PC-9 (cell line): ENCODE data around the gene GAP43.

ENCODE experiments used
- CTCF ChIP-seq: fragments of 200-600 bp; sonication (generic); conservative IDR thresholded peaks from 2 replicates; pipeline ENCODE4 v1.6.1; 2017; ENCODE audit warnings: mixed run types, antibody characterized with exemption, mild to moderate bottlenecking, moderate library complexity
- EZH2 ChIP-seq: fragments of 200-600 bp; sonication (generic); IDR thresholded peaks from 2 replicates; pipeline ENCODE4 v1.8.0; 2017; ENCODE audit warnings: antibody characterized with exemption, low read depth

- TF ChIP-seq CTCF = no peak
- no peak for TF ChIP-seq EZH2
These were observed 44.4 kb downstream of the GAP43 start for GRCh38 chr3:115667738-115668065.
